HG03520 (cell line): ENCODE measurements around the gene TRPC3.
"Not testable (repeated sequence)": the region's sequence is repeated elsewhere in the genome, so short reads cannot be mapped to it uniquely, and the experiment has no call there.

Experiments used
- ATAC-seq: cut with Tn5 transposase; IDR thresholded peaks from one replicate; pipeline ENCODE4 v1.9.1; 2021; ENCODE audit warnings: mild to moderate bottlenecking, moderate library complexity; ENCODE audit not compliant: unreplicated experiment

The TRPC3 gene

DNA sequence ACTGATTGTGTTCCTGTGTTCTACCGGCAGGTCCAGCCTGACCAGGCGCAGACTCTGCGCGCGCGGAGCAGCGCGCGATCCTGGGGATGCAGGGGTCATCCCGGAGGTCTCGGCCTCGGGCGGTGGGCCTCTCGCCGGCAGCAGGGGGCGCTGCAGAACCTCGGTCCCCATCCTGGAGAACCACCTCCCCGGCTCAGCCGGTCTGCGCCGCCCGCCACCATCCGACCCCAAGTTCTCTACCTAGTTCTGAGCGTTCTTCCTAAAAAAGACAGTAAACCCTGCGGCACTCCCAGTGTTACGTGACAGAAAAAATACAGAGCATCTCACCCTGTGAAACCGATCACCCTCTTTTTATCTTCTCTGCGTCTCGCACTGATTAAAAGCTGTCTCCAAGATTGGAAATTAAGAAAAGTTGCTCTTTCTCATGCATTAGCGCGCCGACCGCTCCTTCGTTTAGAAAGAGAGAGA lies 1.6 kb downstream of the TRPC3 start:
- ATAC-seq = peak; percentile 80

DNA sequence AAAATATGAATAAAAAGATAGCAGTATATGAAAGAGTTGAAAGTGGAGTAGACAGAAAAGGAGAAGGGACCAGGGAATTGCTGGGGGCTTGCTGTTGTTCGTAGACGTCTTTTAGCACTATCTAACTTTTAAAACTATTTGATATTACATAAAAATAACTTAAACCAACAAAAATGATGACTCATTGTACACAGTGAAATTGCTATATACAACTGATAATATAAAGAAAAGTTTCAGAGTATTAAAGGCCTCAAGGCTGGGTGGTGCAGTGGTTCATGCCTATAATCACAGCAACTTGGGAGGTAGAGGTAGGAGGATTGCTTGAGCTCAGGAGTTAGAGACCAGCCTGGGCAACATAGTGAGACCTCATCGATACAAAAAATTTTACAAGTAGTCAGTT lies 5.2 kb downstream of the TRPC3 start:
- no peak for ATAC-seq

- peak; percentile 86 for ATAC-seq
Observed at GRCh38 chr4:121943941-121944340, 7.9 kb downstream of the TRPC3 start.

DNA sequence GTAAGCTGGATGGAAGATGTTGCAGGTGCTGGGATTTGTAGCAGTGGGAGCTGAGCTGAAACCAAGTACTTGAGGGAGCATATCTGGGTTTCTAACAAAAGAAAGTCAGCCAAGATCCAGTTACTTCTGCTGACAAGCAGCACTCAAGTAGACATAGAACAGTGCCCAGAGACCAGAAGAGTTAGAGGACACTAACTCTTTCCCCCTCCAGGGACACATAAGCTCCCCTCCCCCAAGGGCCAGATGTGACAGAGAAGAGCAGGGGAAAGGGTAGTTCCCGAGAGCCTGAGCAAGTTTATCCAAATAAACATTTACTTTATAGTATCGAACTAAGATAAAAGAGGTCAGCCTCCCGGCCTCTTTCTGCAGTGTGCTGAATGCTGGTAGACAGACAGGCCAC lies 12.2 kb downstream of the TRPC3 start:
- ATAC-seq = no peak

DNA sequence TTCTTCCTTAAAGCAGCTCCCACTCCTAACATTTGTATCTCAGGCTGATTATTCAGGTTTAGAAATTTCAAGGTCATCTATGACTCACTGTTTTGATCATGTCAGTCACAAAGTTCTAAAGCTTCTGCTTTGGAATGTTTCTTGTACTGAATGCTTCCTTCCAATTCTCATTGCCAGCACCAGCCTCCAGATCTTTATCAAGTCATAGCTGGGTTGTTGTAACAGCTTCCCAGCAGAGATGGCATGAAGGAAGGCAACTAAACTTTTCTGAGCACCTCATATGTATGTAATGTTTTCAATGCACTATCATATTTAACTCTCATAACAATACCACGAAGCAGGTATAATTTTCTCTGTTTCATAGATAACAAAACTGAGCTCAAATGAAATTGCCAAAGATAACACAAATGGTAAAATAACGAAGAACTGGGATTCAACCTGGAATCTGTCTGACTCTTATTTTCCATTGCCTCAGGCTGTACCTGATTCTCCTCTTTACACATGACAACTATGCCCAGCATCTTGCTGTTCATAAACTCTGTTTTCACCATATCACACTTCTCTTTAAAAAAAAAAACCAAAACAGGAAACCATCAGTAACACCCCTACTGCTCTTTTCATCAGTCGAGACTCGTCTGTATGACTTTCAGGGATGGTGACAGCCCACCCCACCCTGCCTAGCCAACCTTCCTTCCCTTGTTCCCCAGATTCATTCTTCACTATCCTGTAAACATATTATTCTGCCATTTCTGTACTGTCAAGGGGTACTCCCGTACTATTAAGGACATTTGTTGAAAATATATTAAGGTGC lies 13.4 kb downstream of the TRPC3 start:
- ATAC-seq = no peak

DNA sequence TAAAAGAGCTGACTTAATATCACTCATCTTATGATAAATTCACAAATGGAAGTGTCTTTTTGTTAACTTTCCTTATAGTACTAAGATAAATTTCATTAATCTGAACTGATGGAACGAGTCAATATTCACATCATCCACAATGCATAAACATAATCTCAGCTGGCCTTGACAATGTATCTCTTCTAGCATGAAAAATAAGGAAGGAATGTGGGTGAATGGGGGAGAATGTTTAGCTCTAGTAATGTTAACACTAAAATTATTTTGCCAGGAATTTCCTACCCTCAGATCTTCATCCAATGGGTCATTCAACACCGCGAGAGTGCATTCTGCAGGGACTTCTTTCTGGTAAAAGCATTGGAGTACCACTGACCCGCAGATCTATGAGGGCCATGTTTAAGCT lies 15.8 kb downstream of the TRPC3 start:
- no peak for ATAC-seq

DNA sequence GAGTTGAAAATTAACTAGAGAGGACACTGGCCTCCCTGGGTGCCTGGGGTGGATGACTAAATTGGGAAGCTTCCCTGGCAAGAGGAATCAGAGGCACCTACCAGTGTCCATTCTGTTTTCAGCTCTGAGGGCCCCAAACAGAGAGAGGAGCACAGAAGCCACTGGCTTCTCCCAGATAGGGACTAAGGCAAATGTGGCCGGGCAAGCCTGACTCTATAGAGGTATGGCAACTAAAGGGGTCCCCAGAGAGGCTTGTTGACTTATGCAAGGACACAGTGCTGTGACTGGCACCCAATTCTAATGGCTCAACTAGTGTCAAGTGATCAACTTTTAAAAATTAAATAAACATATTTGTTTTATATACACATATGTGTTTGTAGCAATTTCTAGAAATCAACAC lies 17.2 kb downstream of the TRPC3 start:
- ATAC-seq = no peak

DNA sequence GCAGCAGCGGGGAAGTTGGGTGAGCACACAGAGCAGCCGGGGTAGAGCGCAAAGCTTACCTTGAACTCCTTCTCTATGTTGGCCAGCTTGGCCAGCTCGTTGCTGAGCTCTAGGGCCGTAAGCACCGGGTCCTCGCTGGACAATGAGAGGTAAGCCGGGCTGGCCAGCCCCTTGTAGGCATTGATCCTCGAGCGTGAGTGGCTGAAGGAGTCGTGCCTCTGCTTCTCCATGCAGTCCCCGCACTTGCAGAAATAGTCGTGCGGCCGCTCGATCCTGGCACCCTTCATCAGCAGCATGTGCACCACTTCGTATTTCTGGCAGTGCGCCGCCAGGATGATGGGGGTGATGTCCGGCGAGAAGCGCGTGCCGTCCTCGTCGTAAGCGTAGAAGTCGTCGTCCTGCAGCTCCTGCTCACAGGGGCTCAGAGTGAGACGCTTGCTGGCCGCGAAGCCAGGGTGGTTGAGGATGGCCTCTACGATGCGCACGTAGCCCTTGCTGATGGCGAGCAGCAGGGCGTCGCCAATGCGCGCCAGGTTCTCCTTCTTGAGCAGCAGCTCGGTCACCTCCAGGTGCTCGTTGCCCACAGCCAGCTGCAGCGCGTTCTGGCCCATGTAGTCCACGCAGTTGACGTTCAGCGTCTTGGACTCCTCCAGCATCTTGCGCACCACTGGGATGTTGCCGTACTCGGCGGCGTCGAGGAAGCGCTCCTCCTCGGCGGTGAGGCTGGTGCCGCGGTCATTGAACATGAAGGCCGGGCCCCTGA lies 19.5 kb downstream of the TRPC3 start:
- no peak for ATAC-seq

DNA sequence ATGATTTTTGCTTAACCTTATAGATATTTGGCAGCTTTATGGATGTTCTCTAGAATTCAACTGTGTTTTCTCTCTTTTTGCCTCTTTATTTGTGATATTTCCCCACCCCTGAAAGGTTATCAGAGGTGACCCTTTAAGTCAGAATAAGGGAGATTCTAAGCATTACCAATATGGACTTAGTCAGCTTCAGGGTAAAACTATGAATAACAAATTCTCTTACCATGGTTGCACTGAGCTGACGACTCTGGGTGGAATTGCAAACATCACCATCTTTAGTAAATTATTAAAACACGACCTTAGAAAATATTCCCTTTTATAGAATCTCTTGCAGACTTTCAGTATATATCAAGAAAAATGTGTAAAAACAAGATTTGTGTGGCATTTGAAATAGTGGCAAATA lies 21.6 kb downstream of the TRPC3 start:
- no peak for ATAC-seq

DNA sequence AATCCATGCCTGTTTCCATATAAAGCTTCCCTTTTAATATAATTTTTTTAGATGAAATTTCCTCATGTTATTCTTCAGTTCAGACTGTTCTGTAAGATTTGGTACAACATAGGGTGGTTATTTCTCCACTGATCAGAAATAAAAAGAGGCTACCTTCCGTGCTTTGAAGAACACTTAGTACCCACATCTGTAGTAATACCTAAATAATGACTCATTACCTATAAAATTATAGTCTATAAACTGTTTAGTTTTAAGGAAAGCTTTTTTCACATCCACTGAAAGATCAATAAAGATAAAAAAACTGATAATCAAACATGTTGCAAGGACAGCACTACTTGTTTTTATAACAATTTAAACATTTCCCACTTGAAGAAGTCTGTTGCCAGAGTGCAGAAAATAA lies 23.9 kb downstream of the TRPC3 start:
- no peak for ATAC-seq

GRCh38 chr4:121926490-121926889 lies 25.4 kb downstream of the TRPC3 start:
- not testable (repeated sequence) for ATAC-seq

DNA sequence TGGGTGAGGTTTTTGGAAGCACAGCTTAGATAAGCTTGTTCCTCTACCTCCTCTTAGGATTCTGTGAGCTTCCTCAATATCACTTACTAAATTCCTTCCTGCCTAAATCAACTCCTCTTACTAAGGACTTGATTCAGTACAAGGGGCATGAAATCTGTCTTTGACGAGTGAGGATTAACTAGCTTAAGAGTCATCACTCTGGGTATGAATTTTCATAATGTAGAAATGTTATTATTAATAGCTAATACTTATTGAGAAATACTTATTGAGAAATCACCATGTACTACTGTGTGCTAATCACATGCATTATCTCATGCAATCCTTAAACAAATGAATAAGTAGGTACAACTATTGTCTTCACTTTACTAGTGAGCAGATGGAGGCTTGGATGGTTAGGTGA lies 28.6 kb downstream of the TRPC3 start:
- ATAC-seq = no peak

DNA sequence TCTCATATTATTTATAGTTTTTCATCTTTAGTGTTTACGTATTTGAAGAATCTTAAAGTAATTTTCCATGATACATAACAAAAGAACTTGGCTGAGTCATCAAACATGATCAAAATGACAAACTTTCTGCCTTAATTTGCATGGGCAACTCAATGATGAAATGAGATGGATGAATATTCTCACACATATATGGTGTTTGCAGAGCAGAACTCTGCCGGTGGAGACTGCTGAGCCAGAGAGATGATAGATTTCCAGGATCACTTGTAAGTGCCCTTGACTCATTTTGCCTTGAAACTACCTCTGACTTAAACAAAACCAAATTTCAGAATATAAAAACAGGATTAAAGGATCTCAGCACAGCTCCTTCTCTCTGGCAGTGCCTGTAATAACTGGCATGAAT lies 38.2 kb downstream of the TRPC3 start:
- ATAC-seq = no peak

DNA sequence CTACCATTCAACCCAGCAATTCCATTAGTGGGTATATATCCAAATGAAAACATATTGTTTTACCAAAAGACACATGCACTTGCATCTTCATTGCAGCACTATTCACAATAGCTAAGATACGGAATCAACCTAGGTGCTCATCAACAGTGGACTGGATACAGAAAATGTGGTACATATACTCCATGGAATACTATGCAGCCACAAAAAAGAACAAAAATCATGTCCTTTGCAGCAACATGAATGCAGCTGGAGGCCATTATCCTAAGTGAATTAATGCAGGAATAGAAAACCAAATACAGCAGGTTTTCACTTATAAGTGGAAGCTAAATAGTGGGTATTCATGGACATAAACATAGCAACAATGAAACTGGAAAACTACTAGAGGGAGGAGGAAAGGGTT lies 43.5 kb downstream of the TRPC3 start:
- no peak for ATAC-seq

DNA sequence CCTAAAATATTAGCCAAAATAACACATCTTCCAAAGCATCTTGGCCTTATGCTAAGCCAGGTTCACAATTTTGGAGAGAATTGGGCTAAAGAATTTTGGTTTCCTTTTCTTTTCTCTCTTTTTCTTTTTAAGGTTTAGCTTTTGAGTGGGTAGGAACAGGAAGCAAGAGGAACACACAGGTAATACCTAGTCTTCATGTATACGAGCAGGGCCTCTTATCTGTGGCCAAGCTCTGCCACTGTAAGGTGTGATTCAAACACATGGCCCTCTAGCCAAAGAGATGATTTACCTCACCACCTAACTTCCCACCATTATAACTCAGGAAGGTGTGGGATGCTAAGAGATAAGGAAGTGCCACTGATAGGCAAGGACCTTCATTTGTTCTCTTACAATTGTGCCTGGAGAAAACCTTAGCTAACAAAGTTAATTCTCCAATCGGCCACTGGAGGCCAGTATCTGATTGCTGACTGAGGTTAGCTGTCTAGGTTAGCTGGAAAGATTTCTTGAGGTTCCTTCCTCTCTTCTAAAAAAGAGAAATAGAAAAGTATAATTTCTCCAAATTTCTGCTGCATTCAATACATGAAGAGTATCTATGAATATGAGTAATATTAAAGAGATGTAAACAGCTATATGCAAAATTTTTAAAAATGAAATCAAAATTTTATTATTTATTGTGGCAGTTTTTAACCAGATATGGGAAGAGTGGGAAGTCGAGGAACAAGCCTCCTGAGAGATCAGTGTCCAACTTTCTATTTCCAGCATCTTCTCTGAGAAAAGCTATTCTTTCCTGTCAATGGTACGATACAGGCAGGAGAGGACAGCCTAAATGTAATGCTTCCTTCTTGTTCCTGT lies 51.5 kb downstream of the TRPC3 start:
- peak; percentile 92 for ATAC-seq

DNA sequence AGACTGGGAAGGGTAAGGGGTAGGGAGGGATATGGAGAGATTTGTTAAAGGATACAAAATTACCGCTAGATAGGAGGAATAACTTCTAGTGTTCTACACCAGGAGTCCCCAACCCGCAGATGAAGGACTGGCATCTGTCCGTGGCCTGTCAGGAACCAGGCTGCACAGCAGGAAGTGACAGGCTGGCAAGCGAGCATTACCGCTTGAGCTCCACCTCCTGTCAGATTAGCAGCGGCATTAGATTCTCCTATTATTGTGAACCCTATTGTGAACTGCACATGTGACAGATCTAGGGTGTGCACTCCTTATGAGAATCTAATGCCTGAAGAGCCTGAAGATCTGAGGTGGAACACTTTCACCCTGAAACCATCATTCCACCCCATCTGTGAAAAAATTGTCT lies 53.7 kb downstream of the TRPC3 start:
- no peak for ATAC-seq

DNA sequence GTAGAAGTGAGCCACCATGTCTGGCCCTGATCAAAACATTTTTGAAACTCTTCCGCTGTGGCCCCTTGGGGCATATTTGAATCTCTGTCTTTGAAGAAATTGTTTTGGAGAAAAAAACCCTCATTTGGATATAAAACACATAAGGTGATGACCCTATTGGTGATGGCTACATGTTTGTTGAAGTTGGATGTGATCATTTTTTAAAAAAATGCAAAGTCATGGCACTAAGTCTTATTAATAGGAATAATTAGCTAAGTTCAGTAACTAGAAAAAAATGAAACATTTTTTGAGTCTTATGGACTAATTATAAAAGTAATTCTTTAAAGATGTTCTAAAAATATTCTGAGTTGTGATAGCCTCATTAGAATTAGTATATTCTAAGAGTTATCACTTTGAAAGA lies 63.7 kb downstream of the TRPC3 start:
- ATAC-seq = no peak

- no peak for ATAC-seq
Observed at GRCh38 chr4:121885115-121885514, 66.7 kb downstream of the TRPC3 start.

DNA sequence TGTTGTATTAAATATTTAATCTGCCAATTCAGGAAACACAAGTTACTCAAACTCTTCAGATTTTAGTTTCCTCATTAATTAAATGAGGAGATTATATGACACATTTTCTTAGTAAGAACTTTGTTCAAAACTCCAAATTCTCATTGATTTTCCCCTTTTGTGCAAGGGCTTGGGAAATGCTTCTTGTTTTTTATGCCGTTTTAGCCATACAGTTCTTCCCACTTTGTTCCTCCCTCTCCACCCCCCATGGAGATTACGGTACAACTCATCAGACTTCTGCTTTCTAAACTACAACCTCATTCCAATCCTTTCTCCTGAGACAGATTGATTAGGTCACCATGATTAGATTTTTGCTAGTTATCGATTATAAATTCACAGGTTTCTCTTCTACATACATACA lies 70.7 kb downstream of the TRPC3 start:
- no peak for ATAC-seq

DNA sequence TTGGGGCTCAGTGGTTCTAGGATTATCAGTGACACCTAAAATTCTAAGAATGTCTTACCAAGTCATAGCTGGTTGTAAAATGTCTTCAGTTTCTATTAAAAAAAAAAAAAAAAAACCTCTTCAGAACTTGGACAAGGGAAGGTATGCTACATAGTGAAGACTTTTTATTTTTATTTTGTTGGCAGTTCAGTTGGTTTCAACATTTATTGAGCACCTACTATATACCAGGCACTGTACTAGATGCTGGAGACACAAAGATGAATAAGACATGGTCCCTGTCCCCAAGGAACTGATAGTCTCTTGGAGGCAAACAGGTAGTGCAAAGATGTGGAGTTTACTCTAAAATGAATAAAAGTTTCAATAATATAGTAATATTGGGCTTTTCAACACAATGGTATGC lies 72.7 kb downstream of the TRPC3 start:
- no peak for ATAC-seq

GRCh38 chr4:121877041-121877773 lies 74.7 kb downstream of the TRPC3 start:
- ATAC-seq = no peak
